ENCODE measurements around the gene SLF2.
"Not testable (repeated sequence)": the region's sequence is repeated elsewhere in the genome, so short reads cannot be mapped to it uniquely, and the experiment has no call there.

The SLF2 gene

GRCh38 chr10:100975397-100975796 is 62.6 kb downstream of the SLF2 start:
- not testable (repeated sequence) for H3K14ac ChIP-seq (ENCODE audit: low read length); H2BK12ac ChIP-seq (ENCODE audit: low read length); H3K4me1 ChIP-seq (ENCODE audit: control insufficient read depth in 1 of 2, insufficient read depth in 2 of 2, low read length in 2 of 2); DNase-seq; H4K12ac ChIP-seq (ENCODE audit: low read depth, low read length); H2AFZ ChIP-seq (ENCODE audit: insufficient read depth, low read length, poor library complexity); H2BK5ac ChIP-seq (ENCODE audit: low read depth, low read length, poor library complexity); H3K79me2 ChIP-seq (ENCODE audit: control insufficient read depth, insufficient read depth, low read length, poor library complexity); H3K79me1 ChIP-seq (ENCODE audit: low read length); H3K4me2 ChIP-seq (ENCODE audit: low read length); H2AK5ac ChIP-seq (ENCODE audit: low read length); H3K9me3 ChIP-seq (ENCODE audit: insufficient read depth, low read depth, low read length); H3K27me3 ChIP-seq (ENCODE audit: insufficient read depth, low read length); H4K91ac ChIP-seq (ENCODE audit: low read depth, low read length); H3K27ac ChIP-seq (ENCODE audit: low read depth, low read length); H3K4ac ChIP-seq (ENCODE audit: low read depth, low read length); H3K4me3 ChIP-seq (ENCODE audit: low read depth, low read length); H3K23ac ChIP-seq (ENCODE audit: low read length); H3K18ac ChIP-seq (ENCODE audit: low read length); H3K9ac ChIP-seq (ENCODE audit: low read length); H2BK120ac ChIP-seq (ENCODE audit: insufficient read depth, low read length, poor library complexity); H4K8ac ChIP-seq (ENCODE audit: low read depth, low read length)
- peaks cover 13 to 15% of the 10 kb centered on the region in 2 experiments for H3K36me3 ChIP-seq (ENCODE audit: control insufficient read depth in 1 of 2, insufficient read depth in 2 of 2, low read length in 2 of 2)
- WGBS (ENCODE audit: extremely low coverage, insufficient coverage, insufficient read length) = no CpG with 5 or more reads among the region's 8 CpGs

- Histone ChIP-seq H2AFZ (ENCODE audit: insufficient read depth, low read length, poor library complexity) (no peak overlapping the region), H3K27me3 (ENCODE audit: insufficient read depth, low read length) (no peaks in the 10 kb centered on the region), H3K79me1 (ENCODE audit: low read length) (no peaks in the 10 kb centered on the region), H3K36me3 (ENCODE audit: control insufficient read depth in 1 of 2, insufficient read depth in 2 of 2, low read length in 2 of 2) (peaks cover 19 to 21% of the 10 kb centered on the region in 2 experiments), H3K4me2 (ENCODE audit: low read length) (no peak overlapping the region), H2BK5ac (ENCODE audit: low read depth, low read length, poor library complexity) (no peak overlapping the region), H3K14ac (ENCODE audit: low read length) (no peak overlapping the region), H2BK12ac (ENCODE audit: low read length) (no peak overlapping the region), H3K4me3 (ENCODE audit: low read depth, low read length) (no peak overlapping the region), H4K91ac (ENCODE audit: low read depth, low read length) (no peak overlapping the region), H3K18ac (ENCODE audit: low read length) (no peak overlapping the region), H3K4me1 (ENCODE audit: control insufficient read depth in 1 of 2, insufficient read depth in 2 of 2, low read length in 2 of 2) (peaks cover 0 to 5% of the 10 kb centered on the region in 2 experiments), H3K27ac (ENCODE audit: low read depth, low read length) (no peak overlapping the region), H4K12ac (ENCODE audit: low read depth, low read length) (no peak overlapping the region), H2BK120ac (ENCODE audit: insufficient read depth, low read length, poor library complexity) (no peak overlapping the region), H3K9me3 (ENCODE audit: insufficient read depth, low read depth, low read length) (peaks cover 1% of the 10 kb centered on the region), H3K4ac (ENCODE audit: low read depth, low read length) (no peak overlapping the region), H4K8ac (ENCODE audit: low read depth, low read length) (no peak overlapping the region), H3K79me2 (ENCODE audit: control insufficient read depth, insufficient read depth, low read length, poor library complexity) (no peaks in the 10 kb centered on the region), H2AK5ac (ENCODE audit: low read length) (no peak overlapping the region), H3K9ac (ENCODE audit: low read length) (no peak overlapping the region), H3K23ac (ENCODE audit: low read length) (no peak overlapping the region)
- WGBS (ENCODE audit: extremely low coverage, insufficient coverage, insufficient read length) = 100% methylated on average over 1 of the region's 3 CpGs
- DNase-seq = peak in 1 of 2 donors; percentile 20
Observed at GRCh38 chr10:100976906-100977305, 64.1 kb downstream of the SLF2 start.

DNA sequence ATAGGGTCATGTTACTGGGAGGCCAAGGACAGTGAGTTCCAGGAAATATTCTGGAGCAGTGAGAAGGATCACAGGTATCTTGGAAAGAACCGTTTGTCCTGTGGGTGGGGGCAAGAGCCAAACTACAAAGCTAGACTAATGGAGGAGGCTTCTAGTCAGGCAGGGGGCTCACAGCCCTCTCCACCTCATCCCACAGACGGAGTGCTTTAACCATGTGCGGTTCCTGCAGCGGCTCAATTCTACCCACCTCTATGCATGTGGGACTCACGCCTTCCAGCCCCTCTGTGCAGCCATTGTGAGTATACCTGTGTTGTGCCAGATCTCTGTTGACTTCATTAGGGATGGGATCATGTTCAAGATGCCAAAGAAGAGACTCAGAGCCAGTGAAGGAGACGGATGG is 64.7 kb downstream of the SLF2 start:
- no peak overlapping the region for H2AK5ac ChIP-seq (ENCODE audit: low read length)
- H2AFZ ChIP-seq (ENCODE audit: insufficient read depth, low read length, poor library complexity) = no peak overlapping the region
- H3K18ac ChIP-seq (ENCODE audit: low read length) = no peak overlapping the region
- DNase-seq = no peak
- WGBS (ENCODE audit: extremely low coverage, insufficient coverage, insufficient read length) = no CpG with 5 or more reads among the region's 6 CpGs
- no peak overlapping the region for H2BK5ac ChIP-seq (ENCODE audit: low read depth, low read length, poor library complexity)
- H2BK12ac ChIP-seq (ENCODE audit: low read length) = no peak overlapping the region
- no peak overlapping the region for H4K8ac ChIP-seq (ENCODE audit: low read depth, low read length)
- H2BK120ac ChIP-seq (ENCODE audit: insufficient read depth, low read length, poor library complexity) = no peak overlapping the region
- no peak overlapping the region for H3K4me3 ChIP-seq (ENCODE audit: low read depth, low read length)
- no peak overlapping the region for H4K91ac ChIP-seq (ENCODE audit: low read depth, low read length)
- no peak overlapping the region for H3K4me2 ChIP-seq (ENCODE audit: low read length)
- H3K4ac ChIP-seq (ENCODE audit: low read depth, low read length) = no peak overlapping the region
- no peak overlapping the region for H3K23ac ChIP-seq (ENCODE audit: low read length)
- H3K9ac ChIP-seq (ENCODE audit: low read length) = no peak overlapping the region
- peaks cover 19 to 22% of the 10 kb centered on the region in 2 experiments for H3K36me3 ChIP-seq (ENCODE audit: control insufficient read depth in 1 of 2, insufficient read depth in 2 of 2, low read length in 2 of 2)
- no peak overlapping the region for H4K12ac ChIP-seq (ENCODE audit: low read depth, low read length)
- no peaks in the 10 kb centered on the region for H3K27me3 ChIP-seq (ENCODE audit: insufficient read depth, low read length)
- H3K14ac ChIP-seq (ENCODE audit: low read length) = no peak overlapping the region
- peaks cover 1% of the 10 kb centered on the region for H3K9me3 ChIP-seq (ENCODE audit: insufficient read depth, low read depth, low read length)
- no peak overlapping the region for H3K27ac ChIP-seq (ENCODE audit: low read depth, low read length)
- H3K79me2 ChIP-seq (ENCODE audit: control insufficient read depth, insufficient read depth, low read length, poor library complexity) = no peaks in the 10 kb centered on the region
- peaks cover 0 to 5% of the 10 kb centered on the region in 2 experiments for H3K4me1 ChIP-seq (ENCODE audit: control insufficient read depth in 1 of 2, insufficient read depth in 2 of 2, low read length in 2 of 2)
- no peaks in the 10 kb centered on the region for H3K79me1 ChIP-seq (ENCODE audit: low read length)

GRCh38 chr10:100978121-100978900 is 65.5 kb downstream of the SLF2 start:
- no peaks in the 10 kb centered on the region for H3K79me2 ChIP-seq (ENCODE audit: control insufficient read depth, insufficient read depth, low read length, poor library complexity)
- no peak overlapping the region for H2AFZ ChIP-seq (ENCODE audit: insufficient read depth, low read length, poor library complexity)
- H4K8ac ChIP-seq (ENCODE audit: low read depth, low read length) = no peak overlapping the region
- H3K4me2 ChIP-seq (ENCODE audit: low read length) = no peak overlapping the region
- H2BK12ac ChIP-seq (ENCODE audit: low read length) = no peak overlapping the region
- H2BK5ac ChIP-seq (ENCODE audit: low read depth, low read length, poor library complexity) = no peak overlapping the region
- peaks cover 0 to 5% of the 10 kb centered on the region in 2 experiments for H3K4me1 ChIP-seq (ENCODE audit: control insufficient read depth in 1 of 2, insufficient read depth in 2 of 2, low read length in 2 of 2)
- H3K27me3 ChIP-seq (ENCODE audit: insufficient read depth, low read length) = no peaks in the 10 kb centered on the region
- DNase-seq = peak; percentile 87 to 90
- no peak overlapping the region for H2BK120ac ChIP-seq (ENCODE audit: insufficient read depth, low read length, poor library complexity)
- no peak overlapping the region for H3K4me3 ChIP-seq (ENCODE audit: low read depth, low read length)
- no peak overlapping the region for H4K91ac ChIP-seq (ENCODE audit: low read depth, low read length)
- H3K14ac ChIP-seq (ENCODE audit: low read length) = no peak overlapping the region
- no peak overlapping the region for H3K4ac ChIP-seq (ENCODE audit: low read depth, low read length)
- no CpG with 5 or more reads among the region's 13 CpGs for WGBS (ENCODE audit: extremely low coverage, insufficient coverage, insufficient read length)
- H3K27ac ChIP-seq (ENCODE audit: low read depth, low read length) = no peak overlapping the region
- H2AK5ac ChIP-seq (ENCODE audit: low read length) = no peak overlapping the region
- H4K12ac ChIP-seq (ENCODE audit: low read depth, low read length) = no peak overlapping the region
- H3K36me3 ChIP-seq (ENCODE audit: control insufficient read depth in 1 of 2, insufficient read depth in 2 of 2, low read length in 2 of 2) = peaks cover 23 to 28% of the 10 kb centered on the region in 2 experiments
- H3K79me1 ChIP-seq (ENCODE audit: low read length) = no peaks in the 10 kb centered on the region
- no peak overlapping the region for H3K9ac ChIP-seq (ENCODE audit: low read length)
- no peak overlapping the region for H3K18ac ChIP-seq (ENCODE audit: low read length)
- no peak overlapping the region for H3K23ac ChIP-seq (ENCODE audit: low read length)
- H3K9me3 ChIP-seq (ENCODE audit: insufficient read depth, low read depth, low read length) = peaks cover 1% of the 10 kb centered on the region
